HG02623 (cell line): Measurements from ENCODE around the gene PER3.

Experiments used
- ATAC-seq: cut with Tn5 transposase; IDR thresholded peaks from one replicate; pipeline ENCODE4 v1.9.1; 2021; ENCODE audit warnings: moderate library complexity; ENCODE audit not compliant: unreplicated experiment

Gene PER3

DNA sequence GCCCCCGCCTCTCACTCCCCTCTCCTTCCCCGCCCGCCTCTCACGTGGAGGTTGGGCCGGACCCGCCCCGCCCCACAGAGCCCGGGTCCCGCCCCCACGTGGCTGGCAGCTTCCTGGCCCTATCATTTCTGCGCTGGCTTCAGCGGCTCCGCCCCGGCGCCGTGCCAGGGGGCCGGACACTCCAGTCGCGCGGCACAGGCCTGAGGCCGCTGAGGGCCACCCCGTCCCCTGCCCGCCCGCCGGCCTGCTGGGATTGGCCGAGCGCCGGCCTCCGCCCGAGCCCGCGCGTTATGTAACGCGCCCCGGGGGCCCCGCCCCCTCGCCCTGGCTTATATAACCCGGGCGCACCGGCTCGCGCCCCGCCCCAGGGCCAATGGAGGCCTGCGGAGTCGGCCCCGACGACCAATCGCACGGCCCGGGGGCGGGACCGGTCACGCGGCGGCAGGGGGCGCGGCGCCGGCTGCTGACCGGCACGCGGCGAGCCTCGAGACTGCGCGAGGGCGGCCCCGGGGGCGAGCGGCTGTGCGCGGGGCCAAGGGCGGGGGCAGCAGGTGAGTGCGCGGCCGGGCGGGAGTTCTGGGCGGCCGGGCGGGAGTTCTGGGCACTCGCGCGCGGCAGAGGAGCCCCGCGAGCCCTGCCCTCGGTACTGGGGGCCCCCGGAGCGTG, at the start of gene PER3:
PER3 (plus strand) TSS at position 466 of the 666 bp plus-strand sequence. CDS start 587 bp downstream, outside the sequence.
- peak; percentile 88 for ATAC-seq

- ATAC-seq = no peak
Measured at GRCh38 chr1:7738044-7738443, 46.0 kb upstream of the PER3 start.

DNA sequence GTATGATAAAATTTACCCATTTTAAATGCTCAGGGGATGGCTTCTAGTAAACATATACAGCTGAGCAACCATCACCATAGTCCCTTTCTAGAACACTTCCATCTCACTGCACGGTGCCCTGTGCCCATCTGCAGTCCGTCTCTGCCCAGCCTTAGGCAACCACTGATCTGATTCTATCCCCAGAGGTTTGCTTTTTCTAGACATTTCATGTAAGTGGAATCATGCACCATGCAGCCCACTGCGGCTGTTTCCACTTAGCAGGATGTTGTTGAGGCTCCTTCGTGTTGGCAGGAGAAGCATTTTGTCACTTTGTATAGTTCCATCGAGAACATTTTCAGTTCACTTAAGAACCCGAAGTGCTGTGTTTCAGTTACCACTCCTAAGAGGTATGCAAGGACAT, 40.7 kb upstream of the PER3 start:
- ATAC-seq = no peak

GRCh38 chr1:7744882-7745281, 39.2 kb upstream of the PER3 start:
- ATAC-seq = no peak

- no peak for ATAC-seq
Measured at GRCh38 chr1:7745783-7746182, 38.3 kb upstream of the PER3 start.

DNA sequence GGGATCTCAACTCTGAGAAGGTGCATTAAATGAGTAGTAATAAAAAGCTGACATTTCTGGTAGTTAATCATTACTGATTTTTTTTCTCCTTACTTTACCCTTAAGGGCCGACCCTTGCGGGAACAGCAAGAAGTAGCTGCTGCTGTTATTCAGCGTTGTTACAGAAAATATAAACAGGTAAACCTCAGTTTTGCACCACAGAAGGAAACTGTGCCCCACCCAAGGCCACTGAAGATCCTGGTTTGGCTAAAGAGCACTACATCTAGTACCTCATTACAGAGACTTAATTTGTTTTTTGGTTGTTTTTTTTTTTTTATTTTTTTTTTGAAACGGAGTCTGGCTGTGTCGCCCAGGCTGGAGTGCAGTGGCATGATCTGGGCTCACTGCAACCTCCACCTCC, 36.5 kb upstream of the PER3 start:
- no peak for ATAC-seq

DNA sequence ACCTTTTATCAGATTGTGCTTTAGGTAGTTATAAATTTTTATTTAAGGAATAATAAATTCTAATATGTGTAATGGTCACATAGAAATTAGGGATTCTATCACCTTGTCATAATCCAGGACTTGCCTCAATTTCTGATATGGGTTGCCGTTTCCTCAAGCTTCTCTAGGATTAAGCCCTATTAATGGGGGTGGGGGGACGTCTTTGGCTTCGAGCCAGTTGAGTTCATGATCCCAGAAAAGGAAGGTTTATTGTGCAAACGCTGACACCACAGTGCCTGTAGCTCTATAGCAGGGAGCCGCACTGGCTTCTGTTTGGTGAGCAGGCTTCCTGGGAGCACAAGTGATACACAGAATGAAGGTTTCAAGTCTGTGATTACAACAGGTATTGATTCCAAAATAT, 35.0 kb upstream of the PER3 start:
- ATAC-seq = no peak

DNA sequence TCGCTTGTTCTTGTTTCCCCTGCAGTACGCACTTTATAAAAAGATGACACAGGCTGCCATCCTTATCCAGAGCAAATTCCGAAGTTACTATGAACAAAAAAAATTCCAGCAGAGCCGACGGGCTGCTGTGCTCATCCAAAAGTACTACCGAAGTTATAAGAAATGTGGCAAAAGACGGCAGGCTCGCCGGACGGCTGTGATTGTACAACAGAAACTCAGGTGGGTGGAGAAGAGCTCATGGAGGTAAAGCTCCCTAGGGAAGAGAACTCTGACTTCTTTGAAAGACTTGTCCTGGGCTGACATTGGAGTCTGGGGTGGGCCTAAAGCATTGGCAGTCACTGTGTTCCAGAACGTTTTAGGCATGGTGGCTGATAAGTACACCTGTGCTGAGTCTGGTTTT, 32.9 kb upstream of the PER3 start:
- no peak for ATAC-seq

DNA sequence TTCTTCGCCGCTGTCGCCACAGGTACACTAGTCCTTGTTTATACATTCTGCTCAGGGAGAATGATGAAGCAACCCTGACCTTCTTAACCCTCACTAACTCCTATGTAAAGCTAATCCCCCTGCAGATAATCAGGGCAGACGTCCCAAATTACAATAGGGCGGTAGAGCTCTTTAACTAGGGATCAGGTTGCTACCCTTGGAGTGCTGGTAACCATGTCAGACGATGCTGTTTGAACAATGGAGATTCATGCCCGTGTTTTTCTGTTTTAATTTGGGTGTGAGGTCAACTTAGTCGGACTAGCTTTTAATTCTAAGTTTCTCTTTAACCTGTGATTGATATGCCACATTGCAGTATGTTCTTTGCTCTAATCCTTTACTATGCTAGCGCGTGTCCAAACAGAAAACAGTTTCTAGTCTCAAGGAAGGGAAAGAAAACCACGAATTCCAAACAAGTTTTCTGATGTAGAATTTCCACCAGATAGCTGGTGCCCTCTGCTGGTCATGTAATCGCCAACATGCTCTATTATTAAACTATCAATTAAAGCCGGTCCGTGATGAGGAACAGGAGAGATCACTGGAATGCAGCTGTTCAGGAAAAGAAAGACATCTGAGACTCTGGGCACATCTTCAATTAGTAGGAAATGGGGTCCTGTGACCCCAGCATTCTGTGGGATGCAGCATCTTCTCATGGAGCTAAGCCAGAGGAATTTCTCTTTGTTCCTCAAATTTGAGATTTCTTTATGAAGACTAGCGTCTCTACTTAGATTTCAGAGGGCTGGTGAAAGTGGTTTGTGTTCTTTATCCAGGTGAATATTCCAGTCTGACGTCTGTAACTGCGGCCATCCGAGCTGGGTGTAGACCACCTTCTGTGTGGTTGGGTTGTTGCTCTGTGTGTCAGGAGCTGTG, 31.3 kb upstream of the PER3 start:
- no peak for ATAC-seq

DNA sequence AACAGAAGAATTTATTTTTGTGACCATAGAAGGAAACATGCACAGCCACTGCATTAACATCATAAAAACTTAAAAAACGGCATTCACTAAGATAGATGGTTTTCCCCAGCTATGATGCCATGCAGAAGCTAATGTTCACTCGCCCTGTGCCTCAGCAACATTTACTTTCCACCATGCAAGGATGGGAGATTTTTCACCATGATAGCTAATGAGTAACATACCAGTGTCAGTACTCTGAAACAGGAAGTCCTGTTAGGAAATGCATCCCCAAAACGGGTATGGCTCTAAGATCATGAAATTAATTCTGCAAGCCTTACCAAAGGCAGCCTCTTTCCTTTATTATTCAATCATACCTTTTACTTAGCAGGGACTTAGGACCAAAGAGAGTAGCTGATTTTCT, 30.4 kb upstream of the PER3 start:
- no peak for ATAC-seq

GRCh38 chr1:7754234-7754633, 29.9 kb upstream of the PER3 start:
- ATAC-seq = no peak

GRCh38 chr1:7755448-7755847, 28.6 kb upstream of the PER3 start:
- ATAC-seq = no peak

GRCh38 chr1:7760245-7760644, 23.8 kb upstream of the PER3 start:
- no peak for ATAC-seq

GRCh38 chr1:7761103-7761502, 23.0 kb upstream of the PER3 start:
- no peak for ATAC-seq

GRCh38 chr1:7767176-7767575, 16.9 kb upstream of the PER3 start:
- no peak for ATAC-seq

DNA sequence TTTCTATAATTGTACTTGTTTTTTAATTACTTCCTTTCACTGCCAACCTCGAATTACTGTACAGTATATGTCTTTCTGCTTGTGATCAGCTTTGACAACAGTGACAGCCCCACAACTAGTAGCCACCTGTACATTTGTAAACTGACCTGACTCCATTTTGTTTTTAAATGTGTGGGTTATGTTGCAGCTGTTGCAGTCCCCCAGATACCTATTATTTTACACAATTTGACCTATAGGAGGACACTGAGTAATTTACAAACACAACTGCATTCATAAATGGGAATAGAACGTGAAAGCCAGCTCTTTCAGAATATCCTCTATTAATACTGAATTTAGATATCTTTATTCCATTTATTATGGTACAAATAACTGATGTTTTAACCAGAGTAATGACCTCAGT, 15.5 kb upstream of the PER3 start:
- ATAC-seq = no peak

GRCh38 chr1:7769673-7770412, 14.2 kb upstream of the PER3 start:
- no peak for ATAC-seq

GRCh38 chr1:7770669-7770996, 13.5 kb upstream of the PER3 start:
- ATAC-seq = no peak

DNA sequence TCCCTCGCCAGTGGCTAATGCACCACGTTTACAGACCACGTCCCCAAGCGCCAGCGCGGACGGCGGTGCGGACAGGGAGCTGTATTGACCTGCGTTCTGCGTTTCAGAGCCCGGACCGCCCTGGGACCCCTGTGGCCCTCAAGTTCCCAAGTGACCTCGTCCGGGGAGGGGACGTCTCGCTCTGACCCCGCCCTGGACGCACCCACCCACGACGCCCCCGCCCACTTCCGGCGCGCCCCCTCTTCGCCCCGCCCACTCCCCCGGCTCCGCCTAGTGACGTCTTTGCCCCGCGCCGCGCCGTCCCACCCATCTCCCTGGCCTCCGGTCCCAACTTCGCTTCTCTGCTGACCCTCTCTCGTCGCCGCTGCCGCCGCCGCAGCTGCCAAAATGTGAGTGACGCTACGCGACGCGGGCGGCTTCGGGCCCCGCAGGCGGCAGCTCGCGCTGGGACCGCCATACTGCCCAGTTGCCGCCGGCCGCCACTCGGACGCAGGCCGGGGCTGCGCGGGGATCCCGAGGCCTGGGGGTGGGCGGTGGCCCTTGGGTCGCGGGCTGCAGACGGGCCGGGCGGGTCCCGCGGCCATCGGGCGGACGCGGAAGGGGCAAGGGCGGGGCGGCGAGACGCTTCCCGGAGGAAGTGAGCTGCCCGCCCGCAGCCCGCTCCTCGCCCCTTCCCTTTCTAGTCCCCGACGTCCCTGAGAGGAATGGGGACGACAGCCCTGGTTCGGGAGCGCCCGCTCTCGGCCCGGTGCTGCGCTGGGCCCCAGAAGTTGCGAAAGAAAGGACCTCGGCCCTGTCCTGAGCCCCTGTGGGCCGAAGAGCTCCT, 12.9 kb upstream of the PER3 start, which contains the start of gene VAMP3:
VAMP3 (plus strand) TSS at position 300 of the 826 bp plus-strand sequence; CDS start at position 388, 88 bp downstream.
- peak; percentile 67 for ATAC-seq

GRCh38 chr1:7771823-7772299, 12.2 kb upstream of the PER3 start:
- no peak for ATAC-seq

- no peak for ATAC-seq
Measured at GRCh38 chr1:7777591-7777990, 6.5 kb upstream of the PER3 start.
